Breast epithelium (tissue), 4 donors: ENCODE measurements around the gene YPEL1. TPM values are rescaled to one million over a fixed set of nuclear protein-coding genes. Genes with fewer than 3 reads are reported as not detected.

Source experiments
- DNase-seq, 2 donors: peaks; one replicate each; pipeline ENCODE4 v3.0.0-alpha.2; 2019; ENCODE audit warnings: low spot score in 2 of 2
- H3K27ac ChIP-seq, 2 donors: fragments of 200-600 bp; sonication (generic) in 1 of 2; one replicate each; pipeline ENCODE4 v1.5.1; 2016 to 2019; ENCODE audit warnings: mild to moderate bottlenecking in 1 of 2
- H3K27me3 ChIP-seq, 2 donors: fragments of 200-600 bp; sonication (generic) in 1 of 2; one replicate each; pipeline versions ENCODE4 v1.5.1 to v1.6.0; 2017 to 2019; ENCODE audit warnings: control low read depth in 1 of 2, mild to moderate bottlenecking in 1 of 2
- H3K36me3 ChIP-seq: fragments of 200-600 bp; one replicate; pipeline ENCODE4 v1.5.1; 2019
- H3K4me1 ChIP-seq, 2 donors: fragments of 200-600 bp; sonication (generic); one replicate each; pipeline ENCODE4 v1.5.1; 2016 to 2019; ENCODE audit warnings: control low read depth in 1 of 2
- H3K4me3 ChIP-seq, 3 donors: fragments of 200-600 bp; sonication (generic); 1 replicate in 2 of 3; 2 replicates in 1 of 3; pipeline ENCODE4 v1.5.1; 2016 to 2019; ENCODE audit warnings: mild to moderate bottlenecking in 3 of 3, moderate library complexity in 2 of 3
- H3K9me3 ChIP-seq, 2 donors: fragments of 200-600 bp; sonication (generic) in 1 of 2; one replicate each; pipeline ENCODE4 v1.5.1; 2016 to 2019; ENCODE audit warnings: control low read depth in 1 of 2
- POLR2A ChIP-seq: fragments of 450-650 bp; IDR thresholded peaks from one replicate; pipeline ENCODE4 v1.6.1; 2016; ENCODE audit warnings: antibody characterized with exemption, mild to moderate bottlenecking, moderate library complexity
- POLR2AphosphoS5 ChIP-seq, 3 donors: sonication (generic); formaldehyde crosslinking; IDR thresholded peaks; one replicate each; pipeline ENCODE4 v1.6.1; 2017; ENCODE audit warnings: antibody characterized with exemption in 3 of 3
- intact Hi-C: fragments of 100-400 bp; cut with DNase I; formaldehyde crosslinking; loops from one replicate; pipeline ENCODE4 v1.15.1; 2023; ENCODE audit warnings: low total_unique reads
- total RNA-seq, 3 donors: library from RNA; depleted of rRNA; stranded (reverse); fragments of >200 nt; gene quantifications; one replicate each; pipeline ENCODE4 v1.1.0, GENCODE V29; 2016
- TF ChIP-seq, protein P1 (sequence below), 3 donors: fragments of 450-650 bp; IDR thresholded peaks; one replicate each; pipeline ENCODE4 v1.5.1; 2016 to 2017; ENCODE audit warnings: antibody characterized with exemption in 3 of 3, mild to moderate bottlenecking in 3 of 3, moderate library complexity in 3 of 3

The YPEL1 gene
- total RNA-seq, 3 donors from 2014 or later: 7.8 to 8.5 (median 7.9) TPM

DNA sequence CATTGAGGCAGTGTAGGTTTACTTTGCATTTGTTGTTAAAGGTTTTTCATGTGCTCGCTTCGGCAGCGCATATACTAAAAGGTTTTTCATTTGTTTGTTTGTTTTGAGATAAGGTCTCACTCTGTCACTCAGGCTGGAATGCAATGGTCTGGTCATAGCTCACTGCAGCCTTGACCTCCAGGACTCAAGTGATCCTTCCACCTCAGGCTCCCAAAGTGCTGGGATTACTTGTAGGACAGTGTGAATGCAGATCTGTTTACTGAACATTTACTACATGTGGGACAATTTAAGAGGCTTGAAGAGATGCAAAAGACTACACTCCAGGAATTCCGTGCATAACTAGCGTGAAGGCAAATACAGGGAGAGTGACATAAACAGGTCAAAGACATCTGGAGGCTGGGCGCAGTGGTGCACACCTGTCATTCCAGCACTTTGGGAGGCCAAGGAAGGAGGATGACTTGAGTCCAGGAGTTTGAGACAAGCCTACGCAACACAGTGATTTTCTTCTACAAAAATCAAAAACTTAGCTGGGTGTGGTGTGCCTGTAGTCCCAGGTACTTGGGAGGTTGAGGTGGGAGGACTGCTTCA, 34.1 kb downstream of the YPEL1 start:
- H3K4me1 ChIP-seq: no peaks in the 10 kb centered on the region
- TF ChIP-seq POLR2A (no peak), POLR2AphosphoS5 (IDR thresholded peaks at IDR 0.05) (no peak)
- TF ChIP-seq, protein P1, sequence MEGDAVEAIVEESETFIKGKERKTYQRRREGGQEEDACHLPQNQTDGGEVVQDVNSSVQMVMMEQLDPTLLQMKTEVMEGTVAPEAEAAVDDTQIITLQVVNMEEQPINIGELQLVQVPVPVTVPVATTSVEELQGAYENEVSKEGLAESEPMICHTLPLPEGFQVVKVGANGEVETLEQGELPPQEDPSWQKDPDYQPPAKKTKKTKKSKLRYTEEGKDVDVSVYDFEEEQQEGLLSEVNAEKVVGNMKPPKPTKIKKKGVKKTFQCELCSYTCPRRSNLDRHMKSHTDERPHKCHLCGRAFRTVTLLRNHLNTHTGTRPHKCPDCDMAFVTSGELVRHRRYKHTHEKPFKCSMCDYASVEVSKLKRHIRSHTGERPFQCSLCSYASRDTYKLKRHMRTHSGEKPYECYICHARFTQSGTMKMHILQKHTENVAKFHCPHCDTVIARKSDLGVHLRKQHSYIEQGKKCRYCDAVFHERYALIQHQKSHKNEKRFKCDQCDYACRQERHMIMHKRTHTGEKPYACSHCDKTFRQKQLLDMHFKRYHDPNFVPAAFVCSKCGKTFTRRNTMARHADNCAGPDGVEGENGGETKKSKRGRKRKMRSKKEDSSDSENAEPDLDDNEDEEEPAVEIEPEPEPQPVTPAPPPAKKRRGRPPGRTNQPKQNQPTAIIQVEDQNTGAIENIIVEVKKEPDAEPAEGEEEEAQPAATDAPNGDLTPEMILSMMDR (IDR thresholded peaks at IDR 0.05): no peak
- no peak for DNase-seq
- no peaks in the 10 kb centered on the region for H3K27me3 ChIP-seq
- no peak overlapping the region for H3K4me3 ChIP-seq
- intact Hi-C loops: no loop called here
- no peaks in the 10 kb centered on the region for H3K36me3 ChIP-seq
- H3K9me3 ChIP-seq: no peaks in the 10 kb centered on the region
- H3K27ac ChIP-seq: no peak overlapping the region

DNA sequence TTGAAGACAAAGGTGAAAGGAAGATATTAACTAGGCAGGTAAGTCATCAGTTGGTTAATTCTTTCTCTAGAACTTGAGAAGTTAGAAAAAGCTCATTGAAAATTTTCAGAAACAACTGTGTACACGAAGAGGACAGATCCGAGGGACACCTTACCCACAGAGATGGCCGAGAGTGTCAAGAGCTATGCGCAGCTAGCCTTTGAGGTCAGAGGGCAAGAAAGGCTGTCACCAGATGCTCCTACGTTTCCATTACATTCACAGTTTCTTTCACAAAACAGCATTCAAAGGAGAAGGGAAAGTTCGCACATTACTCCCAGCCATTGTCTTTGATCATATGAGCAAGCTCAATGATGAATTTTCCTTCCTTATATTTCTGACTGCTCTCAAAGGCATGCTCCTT, 34.8 kb downstream of the YPEL1 start:
- intact Hi-C loops: no loop called here
- Histone ChIP-seq H3K4me3 (no peak overlapping the region), H3K27me3 (no peaks in the 10 kb centered on the region), H3K36me3 (no peaks in the 10 kb centered on the region), H3K4me1 (no peaks in the 10 kb centered on the region), H3K9me3 (no peaks in the 10 kb centered on the region), H3K27ac (no peak overlapping the region)
- DNase-seq: no peak
- TF ChIP-seq POLR2A (no peak), POLR2AphosphoS5 (IDR thresholded peaks at IDR 0.05) (no peak)
- TF ChIP-seq, protein P1 (IDR thresholded peaks at IDR 0.05): no peak

DNA sequence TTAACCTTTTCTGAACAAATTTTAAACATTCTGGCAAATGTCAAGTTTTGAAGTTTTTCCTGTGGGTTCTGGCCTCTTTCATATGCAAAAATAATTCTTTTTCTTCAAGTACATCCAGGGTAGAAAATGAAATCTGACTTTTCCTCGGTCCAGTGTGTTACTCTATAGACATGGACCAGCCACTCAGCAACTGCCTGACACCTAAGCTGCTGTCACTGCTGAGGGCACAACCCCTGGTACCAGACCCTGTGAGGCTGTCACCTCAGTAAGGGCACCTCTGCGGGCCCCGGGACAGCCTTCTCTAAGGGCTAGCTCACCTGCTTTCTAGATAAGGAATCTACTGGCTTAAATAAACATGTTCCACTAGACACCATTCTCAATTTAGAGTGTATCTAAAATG, 36.0 kb downstream of the YPEL1 start:
- intact Hi-C loops: no loop called here
- Histone ChIP-seq H3K36me3 (no peaks in the 10 kb centered on the region), H3K27me3 (no peaks in the 10 kb centered on the region), H3K9me3 (no peaks in the 10 kb centered on the region), H3K27ac (no peak overlapping the region), H3K4me3 (no peak overlapping the region), H3K4me1 (no peaks in the 10 kb centered on the region)
- no peak for DNase-seq
- TF ChIP-seq POLR2A (no peak), POLR2AphosphoS5 (IDR thresholded peaks at IDR 0.05) (no peak)
- TF ChIP-seq, protein P1 (IDR thresholded peaks at IDR 0.05): no peak

DNA sequence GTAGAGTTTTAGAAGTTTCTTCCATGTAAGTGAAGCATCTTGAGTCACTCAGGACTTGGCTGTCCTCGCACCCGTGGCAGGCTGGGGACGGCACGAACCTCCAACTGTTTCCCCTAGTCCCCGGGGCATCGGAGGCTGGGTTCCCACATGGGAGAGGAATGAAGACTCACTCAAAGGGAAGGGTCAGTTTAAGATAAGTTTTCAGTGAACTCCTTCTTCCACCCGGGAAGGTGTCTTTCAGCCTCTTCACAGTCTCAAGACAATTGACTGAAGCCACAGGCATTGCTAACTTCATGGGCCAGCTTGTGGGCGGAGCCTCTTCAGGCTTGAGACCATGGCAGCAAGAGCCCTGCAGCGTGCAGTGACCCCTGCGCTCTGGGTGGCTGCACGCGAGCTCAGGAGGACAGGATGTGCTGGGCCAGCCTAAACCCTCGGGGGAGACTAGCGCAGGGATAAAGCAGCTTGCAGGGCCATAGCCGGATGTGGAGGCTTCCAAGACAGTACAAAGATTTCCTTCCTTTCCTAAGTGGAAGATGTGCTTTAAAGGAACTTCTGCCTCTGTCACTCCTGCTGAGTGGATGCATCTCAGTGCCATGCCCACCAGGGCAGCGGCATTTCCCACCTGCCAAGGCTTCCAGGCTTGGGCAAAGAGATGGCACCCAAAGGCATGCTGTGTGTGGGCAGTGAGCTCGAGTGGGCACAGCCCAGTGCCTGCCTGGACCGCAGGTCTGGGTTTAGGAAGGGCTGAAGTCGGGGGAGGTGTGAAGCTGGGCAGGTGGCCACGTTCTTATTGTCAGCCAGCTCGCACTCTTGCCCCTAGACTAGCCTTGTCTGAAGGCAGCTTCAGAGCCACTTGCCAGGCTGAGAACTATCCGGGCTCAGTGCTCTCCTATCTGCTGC, 36.9 kb downstream of the YPEL1 start:
- no peaks in the 10 kb centered on the region for H3K27me3 ChIP-seq
- H3K36me3 ChIP-seq: no peaks in the 10 kb centered on the region
- TF ChIP-seq POLR2AphosphoS5 (IDR thresholded peaks at IDR 0.05): no peak
- TF ChIP-seq POLR2A: no peak
- TF ChIP-seq, protein P1 (IDR thresholded peaks at IDR 0.05): no peak
- H3K4me1 ChIP-seq: no peaks in the 10 kb centered on the region
- no peak overlapping the region for H3K4me3 ChIP-seq
- no peaks in the 10 kb centered on the region for H3K9me3 ChIP-seq
- H3K27ac ChIP-seq: peak overlapping the region in 1 of 2 donors; percentile 8
- no peak for DNase-seq
- intact Hi-C loops: no loop called here

DNA sequence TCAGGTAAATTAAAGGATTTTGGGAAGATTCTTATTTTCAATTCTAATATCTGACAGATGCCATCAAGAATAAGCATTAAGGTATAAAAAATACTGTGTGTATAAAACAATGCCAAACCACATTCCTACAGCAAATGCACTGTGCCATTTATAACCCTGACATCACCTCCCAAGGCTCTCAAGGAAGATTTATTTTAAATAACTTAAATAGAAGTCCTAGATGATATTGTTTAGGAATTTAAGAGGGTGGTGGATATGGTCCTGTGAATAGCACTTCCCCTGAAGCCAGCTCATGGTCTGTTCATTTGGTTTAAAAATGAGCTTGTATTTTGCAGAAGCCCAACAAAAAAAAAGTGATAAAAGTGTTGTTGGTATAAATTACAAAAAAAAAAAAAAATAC, 37.7 kb downstream of the YPEL1 start:
- no peak for DNase-seq
- Histone ChIP-seq H3K27me3 (no peaks in the 10 kb centered on the region), H3K36me3 (no peaks in the 10 kb centered on the region), H3K9me3 (no peaks in the 10 kb centered on the region), H3K27ac (no peak overlapping the region), H3K4me3 (no peak overlapping the region), H3K4me1 (no peaks in the 10 kb centered on the region)
- TF ChIP-seq, protein P1 (IDR thresholded peaks at IDR 0.05): no peak
- TF ChIP-seq POLR2AphosphoS5 (IDR thresholded peaks at IDR 0.05) (no peak), POLR2A (no peak)
- intact Hi-C loops: no loop called here
